ENCODE results near the gene GATA5.

DNA sequence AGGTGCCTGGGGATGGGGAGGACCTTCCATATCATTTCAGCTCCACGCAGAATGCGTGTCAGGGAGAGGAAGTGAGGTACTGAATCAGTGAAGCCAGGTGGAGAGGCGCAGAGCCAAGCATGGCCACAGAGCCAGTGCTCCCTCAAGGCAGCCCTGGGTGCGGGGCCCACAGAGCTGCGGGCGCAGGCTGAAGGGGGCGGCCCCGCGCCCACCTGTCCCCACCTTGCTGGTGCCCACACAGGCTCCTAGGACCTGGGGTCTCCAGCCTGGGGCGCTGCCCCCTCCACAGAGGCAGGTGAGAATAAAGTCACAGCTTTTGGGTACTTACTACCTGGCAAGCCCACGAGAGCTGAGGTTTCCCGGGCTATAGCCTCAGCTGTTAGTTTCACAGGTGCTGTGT lies 40.0 kb upstream of the GATA5 start:
- TF ChIP-seq CREB1 (CRISPR knock-in tag; IDR thresholded peaks at IDR 0.05): no peak
- TF ChIP-seq, protein P1, sequence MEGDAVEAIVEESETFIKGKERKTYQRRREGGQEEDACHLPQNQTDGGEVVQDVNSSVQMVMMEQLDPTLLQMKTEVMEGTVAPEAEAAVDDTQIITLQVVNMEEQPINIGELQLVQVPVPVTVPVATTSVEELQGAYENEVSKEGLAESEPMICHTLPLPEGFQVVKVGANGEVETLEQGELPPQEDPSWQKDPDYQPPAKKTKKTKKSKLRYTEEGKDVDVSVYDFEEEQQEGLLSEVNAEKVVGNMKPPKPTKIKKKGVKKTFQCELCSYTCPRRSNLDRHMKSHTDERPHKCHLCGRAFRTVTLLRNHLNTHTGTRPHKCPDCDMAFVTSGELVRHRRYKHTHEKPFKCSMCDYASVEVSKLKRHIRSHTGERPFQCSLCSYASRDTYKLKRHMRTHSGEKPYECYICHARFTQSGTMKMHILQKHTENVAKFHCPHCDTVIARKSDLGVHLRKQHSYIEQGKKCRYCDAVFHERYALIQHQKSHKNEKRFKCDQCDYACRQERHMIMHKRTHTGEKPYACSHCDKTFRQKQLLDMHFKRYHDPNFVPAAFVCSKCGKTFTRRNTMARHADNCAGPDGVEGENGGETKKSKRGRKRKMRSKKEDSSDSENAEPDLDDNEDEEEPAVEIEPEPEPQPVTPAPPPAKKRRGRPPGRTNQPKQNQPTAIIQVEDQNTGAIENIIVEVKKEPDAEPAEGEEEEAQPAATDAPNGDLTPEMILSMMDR (IDR thresholded peaks at IDR 0.05): no peak
- no peak for TF ChIP-seq NFE2L1 (CRISPR knock-in tag; IDR thresholded peaks at IDR 0.05)
- no peak for TF ChIP-seq ARID4B (CRISPR knock-in tag; IDR thresholded peaks at IDR 0.05; ENCODE audit: borderline replicate concordance)
- TF ChIP-seq ZNF219 (CRISPR knock-in tag; IDR thresholded peaks at IDR 0.05; ENCODE audit: borderline replicate concordance): no peak
- TF ChIP-seq ATF1 (CRISPR knock-in tag; IDR thresholded peaks at IDR 0.05): no peak

All from WTC11 (cell line).